Smooth muscle cell of the brain vasculature (primary cell): Measurements from ENCODE around the gene CORO2B.

Experiments
- DNase-seq: peaks from one replicate; pipeline ENCODE4 v3.0.0-alpha.2; 2012; ENCODE audit warnings: low read depth, low spot score

CORO2B gene, protein sequence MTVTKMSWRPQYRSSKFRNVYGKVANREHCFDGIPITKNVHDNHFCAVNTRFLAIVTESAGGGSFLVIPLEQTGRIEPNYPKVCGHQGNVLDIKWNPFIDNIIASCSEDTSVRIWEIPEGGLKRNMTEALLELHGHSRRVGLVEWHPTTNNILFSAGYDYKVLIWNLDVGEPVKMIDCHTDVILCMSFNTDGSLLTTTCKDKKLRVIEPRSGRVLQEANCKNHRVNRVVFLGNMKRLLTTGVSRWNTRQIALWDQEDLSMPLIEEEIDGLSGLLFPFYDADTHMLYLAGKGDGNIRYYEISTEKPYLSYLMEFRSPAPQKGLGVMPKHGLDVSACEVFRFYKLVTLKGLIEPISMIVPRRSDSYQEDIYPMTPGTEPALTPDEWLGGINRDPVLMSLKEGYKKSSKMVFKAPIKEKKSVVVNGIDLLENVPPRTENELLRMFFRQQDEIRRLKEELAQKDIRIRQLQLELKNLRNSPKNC

DNA sequence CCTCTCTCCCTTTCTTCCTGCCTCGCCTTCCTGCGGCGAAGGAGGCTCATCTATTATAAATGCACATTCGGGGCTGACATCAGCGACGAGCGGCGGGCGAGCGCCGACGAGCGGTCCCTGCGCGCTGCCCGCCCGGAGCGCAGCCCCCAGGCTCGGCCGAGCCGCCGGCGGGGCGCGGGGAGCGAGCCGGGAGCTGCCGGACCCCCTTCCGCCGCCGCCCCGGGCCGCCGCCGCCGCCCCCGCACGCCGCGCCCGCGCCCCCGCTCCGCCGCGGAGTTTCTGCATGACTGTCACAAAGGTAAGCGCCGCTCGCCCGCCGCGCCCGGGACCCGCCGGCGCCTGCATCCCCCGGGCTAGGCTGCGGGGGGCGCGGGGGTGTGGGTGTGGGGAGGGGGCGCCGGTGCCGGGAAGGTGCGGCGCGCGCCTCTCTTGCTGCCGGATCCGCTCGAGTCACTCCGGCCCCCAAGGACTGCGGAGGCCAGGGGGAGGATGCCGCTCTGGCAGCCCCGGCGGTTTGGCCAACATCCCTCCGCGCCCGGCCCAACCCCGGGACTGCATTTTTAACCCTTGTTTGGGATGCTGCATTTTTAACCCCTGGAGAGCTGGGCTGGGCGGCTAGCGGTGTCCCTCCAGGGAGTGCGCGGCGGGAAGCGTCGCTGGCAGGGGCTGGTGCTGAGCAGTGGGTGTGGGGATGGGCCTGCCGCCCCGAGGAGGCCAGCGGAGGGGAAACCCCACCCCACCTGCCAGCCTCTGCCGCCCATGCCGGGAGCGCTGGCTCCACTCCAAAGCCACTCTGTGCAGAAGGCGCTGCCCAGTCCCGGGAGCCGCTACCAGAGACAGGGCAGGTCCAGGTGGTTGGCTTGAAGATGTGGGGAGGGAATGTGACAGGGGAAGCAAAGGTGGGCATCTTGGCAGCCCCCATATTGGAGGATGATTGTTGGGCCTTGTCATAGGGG, at the start of gene CORO2B:
Gene CORO2B (plus strand): TSS at position 14 of the 956 bp plus-strand sequence. CDS start 270 bp downstream, at position 284.
- no peak for DNase-seq

DNA sequence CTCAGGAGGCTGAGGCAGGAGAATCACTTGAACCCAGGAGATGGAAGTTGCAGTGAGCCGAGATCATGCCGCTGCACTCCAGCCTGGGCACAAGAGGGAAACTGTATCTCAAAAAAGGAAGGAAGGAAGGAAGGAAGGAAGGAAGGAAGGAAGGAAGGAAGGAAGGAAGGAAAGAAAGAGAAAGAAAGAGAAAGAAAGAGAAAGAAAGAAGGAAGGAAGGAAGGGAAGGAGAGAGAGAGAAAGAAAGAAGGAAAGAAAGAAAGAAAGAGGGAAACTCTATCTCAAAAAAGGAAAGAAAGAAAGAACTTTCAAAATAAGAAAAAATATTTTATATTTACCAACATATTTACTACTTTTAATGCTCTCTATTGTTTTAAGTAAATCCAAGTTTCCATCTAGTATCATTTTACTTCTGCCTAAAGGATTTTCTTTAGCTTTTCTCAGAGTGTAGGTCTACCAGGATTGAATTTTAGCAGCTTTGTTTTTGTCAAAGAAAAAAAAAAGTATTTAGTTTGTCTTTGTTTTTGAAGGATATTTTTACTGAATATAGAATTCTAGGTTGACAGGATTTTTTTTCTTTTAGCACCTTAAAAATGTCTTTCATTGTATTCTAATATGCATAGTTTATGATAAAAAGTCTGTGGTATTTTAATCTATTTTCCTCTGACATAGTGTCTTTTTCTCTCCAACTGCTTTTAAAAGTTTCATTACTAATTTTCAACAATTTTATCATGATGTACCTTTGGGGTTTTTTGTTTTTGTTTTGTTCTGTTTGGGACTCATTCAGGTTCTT, 47.2 kb upstream of the CORO2B start:
- DNase-seq: no peak

DNA sequence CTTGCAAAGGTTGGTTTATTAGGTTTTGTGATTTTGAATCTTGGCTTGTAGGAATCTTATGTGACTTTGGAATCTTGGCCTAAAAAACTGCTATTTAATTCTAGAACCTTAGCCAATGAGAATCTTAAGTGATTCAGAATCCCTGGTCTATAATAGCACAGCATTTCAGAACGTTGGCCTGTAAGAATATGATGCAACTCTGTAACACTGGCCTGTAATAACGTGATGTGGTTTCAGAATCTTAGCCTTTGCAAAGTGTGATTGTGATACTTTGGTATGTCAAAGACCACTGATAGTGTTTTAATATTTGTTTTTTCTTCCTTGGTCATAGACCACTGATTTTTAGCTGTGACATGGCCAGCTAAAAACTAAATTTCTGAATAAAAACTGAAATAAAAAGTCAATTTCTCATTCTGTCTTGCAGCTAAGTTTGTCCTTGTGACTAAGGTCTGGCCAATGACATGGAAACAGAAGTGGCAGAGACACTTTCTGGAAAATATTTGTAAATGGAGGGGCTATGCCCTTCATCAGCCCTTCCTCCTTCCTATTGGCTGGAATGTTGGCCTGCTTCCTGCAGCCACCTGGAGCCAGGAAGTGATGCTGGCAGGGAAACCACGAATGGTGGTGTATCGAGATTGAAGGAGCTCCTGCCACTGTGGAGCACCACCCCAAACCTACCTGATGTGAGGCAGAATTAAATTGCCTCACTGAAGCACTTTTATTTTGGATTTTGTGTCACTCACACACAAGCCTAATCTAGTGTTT, 42.3 kb upstream of the CORO2B start:
- DNase-seq: no peak

DNA sequence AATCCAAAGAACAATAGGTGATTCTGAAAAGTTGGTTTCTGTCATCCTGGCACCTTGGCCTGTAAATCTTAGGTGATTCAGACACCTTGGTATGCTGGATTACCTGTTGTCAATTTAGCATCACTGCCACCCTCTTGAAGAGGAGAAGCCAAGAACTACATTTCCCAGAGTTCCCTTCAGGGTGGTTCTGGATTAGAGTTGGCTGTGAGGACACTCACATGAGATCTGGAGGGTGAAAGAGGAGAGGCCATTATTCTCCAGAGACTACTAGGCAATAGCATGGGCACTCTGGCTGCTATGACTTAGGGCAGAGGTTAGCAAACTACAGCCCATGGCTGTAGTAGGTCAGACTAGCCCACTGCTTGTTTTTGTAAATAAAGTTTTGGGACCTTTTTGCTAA, 41.7 kb upstream of the CORO2B start:
- DNase-seq: no peak

DNA sequence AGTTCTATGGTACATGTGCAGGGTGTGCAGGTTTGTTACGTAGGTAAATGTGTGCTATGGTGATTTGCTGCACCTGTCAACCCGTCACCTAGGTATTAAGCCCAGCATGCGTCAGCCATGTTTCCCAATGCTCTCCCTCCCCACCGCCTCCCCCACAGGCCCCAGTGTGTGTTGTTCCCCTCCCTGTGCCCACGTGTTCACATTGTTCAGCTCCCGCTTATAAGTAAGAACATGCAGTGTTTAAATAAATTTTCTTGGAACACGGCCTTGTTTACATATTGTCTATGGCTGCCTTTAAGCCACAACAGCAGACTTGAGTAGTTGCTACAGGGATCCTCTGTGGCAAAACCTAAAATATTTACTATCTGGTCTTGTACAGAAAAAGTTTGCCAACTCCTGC, 41.3 kb upstream of the CORO2B start:
- no peak for DNase-seq

DNA sequence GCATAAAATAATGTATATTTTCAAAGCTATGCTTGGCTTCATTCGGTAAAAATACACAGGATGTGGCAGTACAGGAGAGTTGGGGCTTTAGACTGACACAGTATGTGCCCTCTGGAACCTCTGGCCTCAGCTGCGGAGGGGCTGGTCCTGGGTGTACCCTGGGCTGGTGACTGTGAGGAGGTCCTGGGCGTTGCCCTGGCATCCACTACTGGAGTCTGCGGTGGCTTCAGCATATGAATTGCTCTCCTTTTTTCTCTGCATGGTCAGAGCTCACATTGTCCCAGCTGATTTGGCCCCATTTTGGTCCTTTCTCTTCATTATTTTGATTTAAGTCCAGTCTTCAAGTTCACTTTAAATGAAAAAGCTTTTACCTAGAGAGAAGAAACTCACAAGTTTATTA, 40.5 kb upstream of the CORO2B start:
- DNase-seq: no peak

DNA sequence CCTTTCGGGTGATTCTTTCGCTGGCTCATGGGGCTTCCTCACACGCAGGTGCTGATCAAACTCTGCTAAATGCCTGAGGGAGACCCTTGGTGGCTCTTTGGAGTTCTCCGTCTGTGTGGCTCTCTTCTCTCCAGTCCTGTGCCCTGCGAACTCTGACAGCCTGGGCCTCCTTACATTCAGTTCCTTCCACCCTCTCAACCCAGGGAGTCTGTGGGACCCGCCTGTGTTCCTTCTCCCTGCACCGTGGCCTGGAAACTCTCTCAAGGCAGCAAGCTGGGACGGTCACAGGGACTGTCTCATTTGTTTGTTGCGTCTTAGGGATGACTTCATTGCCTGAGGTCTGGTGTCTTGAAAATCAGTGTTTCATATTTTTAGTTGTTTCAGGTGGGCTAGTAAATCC, 37.0 kb upstream of the CORO2B start:
- no peak for DNase-seq

DNA sequence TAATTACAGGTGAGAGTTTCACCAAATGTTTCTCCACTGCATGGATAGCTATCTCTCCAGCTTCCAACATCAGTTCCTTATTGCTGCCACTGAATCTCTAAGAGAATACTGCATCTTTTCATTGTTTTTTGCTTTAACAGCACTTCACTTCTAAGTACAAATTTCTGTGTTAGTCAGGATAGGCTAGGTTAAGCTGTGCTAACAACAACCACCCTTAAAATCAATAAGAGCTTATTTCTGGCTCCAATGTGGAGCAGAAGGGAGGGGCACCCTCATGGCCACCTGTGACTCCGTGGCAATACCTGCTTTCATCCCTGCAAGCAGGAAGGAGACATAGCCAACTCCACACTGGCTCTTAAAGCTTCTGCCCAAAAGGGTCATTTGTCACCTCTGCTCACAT, 36.4 kb upstream of the CORO2B start:
- no peak for DNase-seq

DNA sequence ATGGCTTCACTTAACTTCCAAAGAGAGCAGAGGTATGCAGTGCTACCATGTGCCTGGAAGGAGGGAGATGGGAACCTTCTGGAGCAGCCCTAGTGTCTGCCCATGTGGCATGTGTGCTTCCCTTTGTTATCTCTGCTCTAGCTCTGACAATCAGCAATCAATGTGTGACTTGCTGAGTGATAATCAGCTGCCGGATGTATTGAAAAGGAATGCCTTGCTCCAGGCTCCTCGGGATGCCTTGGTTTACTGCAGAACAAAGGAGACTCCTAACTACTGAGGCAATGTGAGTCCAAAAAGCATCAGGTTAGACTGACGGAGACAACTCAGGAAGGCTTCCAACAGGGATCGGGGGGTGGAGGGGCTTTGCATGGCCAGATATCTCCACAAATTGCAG, 36.0 kb upstream of the CORO2B start:
- DNase-seq: no peak

DNA sequence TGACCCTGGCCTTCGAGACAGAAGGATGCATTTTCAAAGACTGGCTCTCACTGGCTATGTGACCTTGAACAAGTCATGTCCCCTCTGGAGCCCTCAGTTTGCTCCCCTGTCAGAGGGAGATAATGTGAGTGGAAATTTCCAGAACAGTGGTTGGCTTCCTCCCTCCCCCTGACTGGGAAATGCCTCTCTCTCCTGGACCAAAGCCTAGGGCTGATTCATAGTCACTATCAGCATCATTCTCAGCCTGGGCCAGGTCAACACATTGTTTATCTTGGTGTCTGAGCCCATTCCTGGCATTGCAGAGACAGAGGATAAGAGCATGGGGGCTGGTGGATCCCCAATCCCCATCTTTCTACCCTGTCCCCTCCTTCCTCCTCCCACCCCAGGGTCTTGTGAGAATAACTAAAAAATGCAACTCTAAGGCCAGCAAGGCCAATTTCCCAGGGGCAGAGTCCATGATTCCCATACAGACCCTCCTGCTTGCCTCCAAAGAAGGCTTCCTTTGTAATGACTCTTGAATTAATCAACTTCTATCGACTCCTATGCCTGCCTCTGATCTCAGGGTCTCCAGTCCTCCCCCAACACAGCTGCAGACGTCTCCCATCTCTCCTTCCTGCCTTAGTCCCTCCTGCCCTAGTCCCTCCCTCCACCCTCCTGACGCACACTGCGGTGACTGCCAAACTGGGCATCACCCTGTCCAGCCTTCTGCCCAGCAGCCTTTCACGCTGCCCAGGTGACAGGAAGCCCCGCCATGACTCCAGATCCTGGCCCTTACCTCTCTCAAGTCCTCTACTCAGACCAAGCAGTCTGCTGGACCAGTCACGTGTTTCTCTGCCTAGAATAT, 35.4 kb upstream of the CORO2B start:
- DNase-seq: peak; percentile 43

DNA sequence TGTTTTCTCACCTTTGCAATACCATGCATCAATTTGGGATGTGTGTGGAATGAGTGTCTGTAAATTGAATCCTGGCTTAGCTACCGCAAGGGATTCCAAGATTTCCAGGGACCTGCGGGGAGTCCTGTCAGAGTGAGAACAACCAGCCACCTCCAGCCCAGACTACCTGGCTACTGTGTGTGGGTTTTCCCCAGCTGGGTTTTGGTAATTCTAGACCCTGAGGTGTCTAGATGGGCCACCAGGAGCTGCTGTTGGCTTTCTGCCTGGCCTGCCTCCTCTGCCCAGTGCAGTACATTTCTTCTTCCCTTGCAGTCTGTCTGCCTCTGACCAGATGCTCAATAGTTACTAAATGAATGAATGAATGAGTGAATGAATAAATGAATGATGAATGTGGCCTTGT, 32.5 kb upstream of the CORO2B start:
- no peak for DNase-seq

DNA sequence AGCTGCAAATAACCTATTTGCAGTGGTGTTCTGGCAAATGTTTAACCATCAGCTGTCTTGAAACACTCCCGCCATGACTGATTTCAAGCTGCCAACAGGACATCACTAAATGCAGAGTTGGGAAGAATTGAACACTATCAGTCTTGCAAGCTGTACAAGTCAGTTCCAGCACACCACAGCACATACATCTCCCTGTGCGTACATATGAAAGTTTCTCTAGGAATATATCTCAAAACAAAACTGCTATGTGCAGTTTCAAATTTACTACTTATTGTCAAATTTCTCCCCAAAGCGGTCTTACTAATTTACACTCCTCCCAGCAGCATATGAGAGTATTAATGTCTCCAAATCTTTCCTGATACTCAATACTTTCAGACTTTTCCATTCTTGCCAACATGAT, 30.4 kb upstream of the CORO2B start:
- DNase-seq: no peak

DNA sequence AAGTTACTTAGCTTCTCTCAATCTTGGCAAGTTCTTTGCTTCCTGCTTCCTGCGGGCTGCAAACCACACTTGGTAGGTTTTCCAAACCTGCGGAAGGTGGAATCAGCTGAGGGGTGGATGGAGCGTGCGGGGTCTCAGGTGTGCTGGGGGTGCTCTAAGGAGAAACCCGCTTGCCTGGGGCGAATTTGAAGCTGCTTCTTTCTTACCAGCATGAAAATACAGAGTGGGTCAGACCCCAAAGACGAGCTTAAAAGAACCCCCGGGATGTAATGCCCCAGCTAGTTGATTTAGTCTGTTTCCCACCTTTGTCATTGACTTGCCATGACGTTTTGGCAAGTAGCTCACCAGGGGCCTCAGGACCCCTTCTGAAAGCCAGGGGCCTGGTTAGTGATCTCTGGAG, 28.8 kb upstream of the CORO2B start:
- DNase-seq: no peak

DNA sequence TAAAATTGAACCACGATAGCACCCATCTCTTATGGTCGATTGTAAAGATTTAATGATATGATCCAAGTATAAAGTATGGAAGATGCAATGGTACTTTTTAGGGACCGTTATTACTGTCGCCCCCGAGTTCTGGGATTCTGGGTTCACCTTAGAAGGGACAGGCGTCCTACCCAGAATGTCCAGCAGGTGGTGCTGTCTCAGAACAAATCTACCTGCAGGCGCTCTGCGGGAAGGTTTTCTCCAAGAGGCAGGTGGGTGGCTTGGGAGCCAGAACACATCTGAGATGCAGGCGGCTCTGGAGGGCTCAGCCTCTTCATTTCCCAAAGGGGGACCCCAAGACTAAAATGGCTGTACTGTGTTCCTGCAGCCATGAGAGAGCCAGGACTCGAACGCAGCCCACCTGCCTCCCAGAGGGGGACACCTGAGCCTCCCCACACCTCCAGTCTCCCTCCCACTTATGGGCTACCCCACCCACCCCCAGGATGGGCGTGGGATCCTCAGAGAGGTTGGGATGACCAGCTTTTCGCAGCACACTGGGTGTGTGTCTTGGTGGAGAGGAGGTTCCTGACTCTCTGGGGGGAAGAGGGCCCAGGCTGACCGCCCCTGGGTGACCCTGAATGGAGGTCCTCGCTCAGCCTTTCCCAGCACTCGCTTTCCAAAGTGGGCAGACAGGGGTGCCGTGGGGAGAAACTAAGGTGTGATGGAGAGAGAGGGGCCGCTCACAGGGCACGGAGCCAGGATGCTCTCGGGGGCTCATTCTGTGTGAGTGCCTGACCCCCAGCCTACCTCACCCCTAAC, 28.1 kb upstream of the CORO2B start:
- no peak for DNase-seq

DNA sequence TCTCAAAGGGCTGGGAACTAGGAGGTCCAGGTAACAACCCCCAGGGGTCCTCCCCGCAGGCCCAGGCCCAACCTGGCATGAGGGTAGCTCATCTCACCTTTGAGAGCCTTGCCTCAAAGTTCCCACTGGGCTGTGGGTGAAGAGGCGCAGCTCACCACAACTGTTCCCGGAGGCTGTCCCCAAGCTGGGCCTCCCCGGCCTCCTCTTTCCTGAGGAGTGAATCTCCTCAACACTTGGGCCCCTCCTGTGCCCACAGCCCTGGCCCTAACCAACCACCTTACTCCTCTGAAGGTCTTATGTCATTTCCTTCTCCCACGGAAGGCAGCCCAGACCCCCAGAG, 27.5 kb upstream of the CORO2B start:
- no peak for DNase-seq

DNA sequence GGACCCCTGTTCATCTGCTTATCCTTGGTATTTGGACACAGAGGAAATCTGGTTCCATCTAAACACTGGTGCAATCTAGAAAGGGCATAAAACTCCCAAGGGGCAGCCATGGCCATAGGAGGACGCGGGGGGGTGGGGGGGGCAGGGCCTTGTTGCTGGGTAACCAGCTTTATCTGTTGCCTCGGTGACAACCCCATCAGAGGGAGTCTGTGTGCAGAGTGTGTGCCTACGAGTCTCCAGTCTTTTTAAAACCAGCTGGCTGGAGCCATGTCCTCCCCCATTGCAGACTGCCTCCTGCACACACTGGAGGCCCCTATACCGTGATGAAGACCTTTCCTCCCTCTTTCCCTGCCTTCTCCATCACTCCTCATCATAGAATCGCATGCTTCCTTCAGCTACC, 26.4 kb upstream of the CORO2B start:
- DNase-seq: no peak

DNA sequence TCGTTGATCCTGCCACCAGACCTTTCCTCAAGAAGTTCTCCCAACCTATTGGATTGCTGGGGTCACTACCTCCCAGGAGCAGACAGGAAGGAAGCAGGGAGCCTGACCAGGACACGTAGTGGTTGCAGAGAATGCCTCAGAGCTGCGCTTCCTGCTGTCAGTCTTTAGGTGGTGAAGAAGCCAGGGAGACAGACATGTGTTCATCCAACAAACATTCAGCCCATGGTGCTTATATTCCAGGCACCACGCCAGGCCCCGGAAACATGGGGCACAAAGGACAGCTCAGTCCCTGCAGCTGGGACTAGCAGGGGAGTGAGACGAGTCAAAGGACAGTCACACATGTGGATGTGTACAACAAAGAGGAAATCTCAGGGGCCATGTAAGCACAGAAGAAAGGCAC, 26.0 kb upstream of the CORO2B start:
- DNase-seq: no peak

DNA sequence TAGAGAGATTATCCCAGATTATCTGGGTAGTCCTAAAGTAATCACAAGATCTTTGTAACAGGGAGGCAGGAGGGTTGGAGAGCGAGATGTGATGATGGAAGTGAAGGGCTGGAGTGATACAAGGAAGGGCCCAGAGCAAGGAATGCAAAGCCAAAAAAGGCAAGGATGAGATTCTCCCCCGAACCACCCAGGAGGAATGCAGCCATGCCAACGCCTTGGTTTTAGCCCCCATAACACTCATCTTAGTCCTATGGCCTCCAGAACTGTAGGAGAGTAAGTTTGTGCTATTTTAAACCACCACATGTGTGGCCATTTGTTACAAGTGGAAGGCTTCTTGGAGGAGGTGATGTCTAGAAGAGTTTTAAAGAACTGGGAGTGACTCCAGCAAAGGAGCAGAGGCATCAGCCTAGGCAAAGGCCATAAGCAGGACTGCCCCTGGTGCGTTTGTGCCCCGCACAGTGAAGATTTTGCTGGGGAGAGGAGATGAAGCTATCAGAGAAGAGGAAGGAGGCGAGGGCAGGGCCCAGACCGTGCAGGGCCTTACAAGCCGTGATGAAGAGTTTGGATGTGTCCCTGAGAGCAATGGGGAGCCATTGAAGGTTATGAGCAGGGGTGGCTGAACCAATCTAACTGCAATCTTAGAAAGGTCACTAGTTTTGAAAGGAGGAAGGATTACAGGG, 25.3 kb upstream of the CORO2B start:
- no peak for DNase-seq
